Activated T-helper 1 cell treated with anti-CD3 and anti-CD28 coated beads, Interleukin-12 subunit alpha, Interleukin-12 subunit beta, Interleukin-2, Interleukin-4 antibody, amounts not matched to agents 30 ng/mL and 10 ng/mL and 1 ng/mL, durations not matched to agents 14 hours and 24 hours and 36 hours (primary cell): ENCODE results near the gene NFIB. TPM values are rescaled to one million over a fixed set of nuclear protein-coding genes. Genes with fewer than 3 reads are reported as not detected.

ENCODE experiments used
- DNase-seq: peaks from one replicate; pipeline ENCODE4 v3.0.0; 2021; ENCODE audit warnings: low spot score
- H3K27ac Mint-ChIP-seq: one replicate; pipeline ENCODE4 v1.8.0; 2021; ENCODE audit warnings: mild to moderate bottlenecking, mixed read lengths
- H3K27me3 Mint-ChIP-seq: one replicate; pipeline ENCODE4 v1.8.0; 2022; ENCODE audit warnings: mild to moderate bottlenecking, moderate library complexity, mixed read lengths; ENCODE audit not compliant: insufficient read depth
- H3K36me3 Mint-ChIP-seq: one replicate; pipeline ENCODE4 v1.8.0; 2021; ENCODE audit warnings: low read depth, mixed read lengths
- H3K4me1 Mint-ChIP-seq: one replicate; pipeline ENCODE4 v1.8.0; 2021; ENCODE audit warnings: low read depth, mixed read lengths
- H3K4me3 Mint-ChIP-seq: one replicate; pipeline ENCODE4 v1.8.0; 2021; ENCODE audit warnings: mild to moderate bottlenecking, moderate library complexity, mixed read lengths
- H3K9me3 Mint-ChIP-seq: one replicate; pipeline ENCODE4 v1.8.0; 2021; ENCODE audit warnings: mixed read lengths
- intact Hi-C: fragments of 100-400 bp; cut with micrococcal nuclease; formaldehyde crosslinking; loops from one replicate; pipeline ENCODE4 v1.15.1; 2024
- total RNA-seq: library from RNA; stranded (reverse); gene quantifications from 2 replicates; pipeline ENCODE4 v1.2.3, GENCODE V29; 2022

Gene NFIB
- total RNA-seq, 1 donor from 2014 or later, result not detected

DNA sequence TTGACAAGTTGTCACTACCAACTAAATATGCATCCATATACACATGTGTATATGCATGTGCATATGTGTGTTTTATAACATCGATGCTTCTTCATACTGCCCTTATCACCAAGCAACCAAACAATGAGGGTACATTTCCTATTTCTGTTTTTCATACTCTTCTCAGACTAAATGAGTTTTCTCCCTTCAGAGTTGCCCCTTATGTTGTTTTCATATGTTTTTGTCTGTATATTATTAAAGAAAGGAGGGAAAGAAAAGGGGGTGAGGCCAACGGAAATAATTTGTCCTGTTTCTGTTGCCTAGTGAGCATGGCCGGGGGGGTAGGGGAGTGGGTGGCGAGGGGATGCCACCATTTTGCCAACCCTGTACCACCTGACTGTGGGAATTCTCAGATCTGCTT lies 28.8 kb upstream of the NFIB start:
- Mint-ChIP-seq H3K36me3 (no peaks in the 10 kb centered on the region), H3K9me3 (no peaks in the 10 kb centered on the region), H3K27ac (no peak overlapping the region), H3K4me3 (no peak overlapping the region), H3K27me3 (peaks cover 22% of the 10 kb centered on the region), H3K4me1 (no peaks in the 10 kb centered on the region)
- no peak for DNase-seq
- intact Hi-C loops, result no loop called here

DNA sequence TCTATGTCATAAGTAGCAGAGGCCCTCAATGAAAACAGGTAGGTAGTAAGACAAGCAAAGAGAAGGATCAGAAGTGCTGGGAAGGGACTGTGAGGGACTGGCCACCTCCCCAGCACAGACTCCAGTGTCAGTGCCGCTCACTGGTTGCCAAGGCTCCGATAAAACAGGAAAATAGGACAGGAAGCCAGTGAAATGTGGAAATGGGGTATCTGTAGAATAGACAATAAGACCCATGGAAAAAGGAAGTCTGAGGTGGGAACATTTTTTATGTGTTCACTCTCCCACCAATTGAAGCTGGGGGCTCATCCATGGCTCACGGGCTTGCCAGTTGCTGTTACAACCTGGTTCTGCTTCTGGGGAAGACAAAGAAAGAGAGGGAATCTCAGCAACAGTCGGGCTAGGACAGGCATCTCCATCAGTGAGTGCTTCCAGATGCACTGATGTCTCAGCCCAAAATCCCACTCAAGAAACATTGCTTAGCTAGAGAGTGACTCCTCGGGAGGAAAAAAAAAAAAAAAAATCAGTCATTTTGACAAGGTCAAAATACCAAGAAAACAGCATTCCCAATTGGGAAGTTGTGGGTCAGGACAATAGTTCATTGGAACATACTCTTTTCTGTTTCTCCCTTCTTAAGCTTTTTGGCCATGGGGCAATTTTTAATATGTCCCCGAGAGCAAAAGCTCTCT lies 27.6 kb upstream of the NFIB start:
- H3K4me3 Mint-ChIP-seq, result no peak overlapping the region
- no peak overlapping the region for H3K27ac Mint-ChIP-seq
- H3K36me3 Mint-ChIP-seq, result no peaks in the 10 kb centered on the region
- H3K4me1 Mint-ChIP-seq, result no peaks in the 10 kb centered on the region
- H3K9me3 Mint-ChIP-seq, result no peaks in the 10 kb centered on the region
- no peak for DNase-seq
- intact Hi-C loops, result no loop called here
- peaks cover 13% of the 10 kb centered on the region for H3K27me3 Mint-ChIP-seq

DNA sequence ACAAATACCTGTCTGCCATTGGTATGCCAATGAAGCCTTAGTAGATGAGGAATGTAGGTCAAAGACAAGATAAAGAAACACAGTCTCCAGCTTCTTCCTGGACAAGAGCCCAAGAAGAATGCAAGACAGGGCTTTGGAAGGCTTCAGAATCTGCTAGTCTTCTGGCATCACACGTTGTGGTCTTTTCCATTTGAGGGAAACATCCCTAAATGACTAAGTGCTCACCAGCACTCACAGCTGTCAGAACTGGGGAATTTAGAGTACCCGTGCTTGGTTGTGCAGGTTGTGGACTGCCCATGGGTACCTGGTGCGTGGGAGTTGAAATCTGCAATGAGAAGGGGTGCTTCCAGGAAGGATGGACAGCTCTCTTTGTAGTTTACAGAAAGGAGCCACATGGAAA lies 27.1 kb upstream of the NFIB start:
- peaks cover 8% of the 10 kb centered on the region for H3K27me3 Mint-ChIP-seq
- no peaks in the 10 kb centered on the region for H3K9me3 Mint-ChIP-seq
- no peak overlapping the region for H3K4me3 Mint-ChIP-seq
- no peaks in the 10 kb centered on the region for H3K4me1 Mint-ChIP-seq
- no peaks in the 10 kb centered on the region for H3K36me3 Mint-ChIP-seq
- intact Hi-C loops, result no loop called here
- H3K27ac Mint-ChIP-seq, result no peak overlapping the region
- no peak for DNase-seq

GRCh38 chr9:14340219-14340873 lies 26.4 kb upstream of the NFIB start:
- H3K9me3 Mint-ChIP-seq, result no peaks in the 10 kb centered on the region
- H3K4me1 Mint-ChIP-seq, result no peaks in the 10 kb centered on the region
- intact Hi-C loops, result no loop called here
- H3K27me3 Mint-ChIP-seq, result peaks cover 10% of the 10 kb centered on the region
- no peak for DNase-seq
- no peaks in the 10 kb centered on the region for H3K36me3 Mint-ChIP-seq
- H3K27ac Mint-ChIP-seq, result no peak overlapping the region
- H3K4me3 Mint-ChIP-seq, result no peak overlapping the region

- no peak overlapping the region for H3K27ac Mint-ChIP-seq
- no peaks in the 10 kb centered on the region for H3K9me3 Mint-ChIP-seq
- H3K36me3 Mint-ChIP-seq, result no peaks in the 10 kb centered on the region
- intact Hi-C loops, result no loop called here
- H3K27me3 Mint-ChIP-seq, result peaks cover 10% of the 10 kb centered on the region
- H3K4me3 Mint-ChIP-seq, result no peak overlapping the region
- DNase-seq, result no peak
- H3K4me1 Mint-ChIP-seq, result no peaks in the 10 kb centered on the region
Measured at GRCh38 chr9:14339746-14340145, 25.8 kb upstream of the NFIB start.

DNA sequence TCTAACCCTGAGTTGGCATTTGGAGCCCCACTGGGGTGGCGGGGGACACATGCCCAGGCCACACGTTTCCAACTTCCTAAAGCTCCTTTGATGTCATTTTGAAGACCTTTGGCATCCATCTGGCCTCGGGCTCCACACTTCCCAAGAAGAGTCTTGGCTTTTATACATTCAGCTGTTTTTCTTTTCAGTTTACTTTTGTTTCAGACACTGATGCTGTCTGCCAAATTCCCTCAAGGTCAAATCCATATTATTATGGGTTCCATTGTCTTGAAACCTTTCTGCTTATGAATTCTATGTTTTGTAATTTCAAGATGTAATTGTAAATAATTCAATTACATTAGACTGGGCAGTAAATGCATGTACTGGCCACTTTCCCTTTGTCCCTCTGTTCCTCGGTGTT lies 23.7 kb upstream of the NFIB start:
- Mint-ChIP-seq H3K27me3 (peaks cover 14% of the 10 kb centered on the region), H3K9me3 (no peaks in the 10 kb centered on the region), H3K4me3 (no peak overlapping the region), H3K4me1 (no peaks in the 10 kb centered on the region), H3K36me3 (no peaks in the 10 kb centered on the region), H3K27ac (no peak overlapping the region)
- DNase-seq, result no peak
- intact Hi-C loops, result no loop called here

GRCh38 chr9:14336244-14336643 lies 22.3 kb upstream of the NFIB start:
- peaks cover 10% of the 10 kb centered on the region for H3K27me3 Mint-ChIP-seq
- H3K4me1 Mint-ChIP-seq, result no peaks in the 10 kb centered on the region
- no peak overlapping the region for H3K27ac Mint-ChIP-seq
- H3K4me3 Mint-ChIP-seq, result no peak overlapping the region
- H3K9me3 Mint-ChIP-seq, result no peaks in the 10 kb centered on the region
- intact Hi-C loops, result no loop called here
- H3K36me3 Mint-ChIP-seq, result no peaks in the 10 kb centered on the region
- no peak for DNase-seq

- H3K9me3 Mint-ChIP-seq, result no peaks in the 10 kb centered on the region
- intact Hi-C loops, result no loop called here
- H3K4me1 Mint-ChIP-seq, result no peaks in the 10 kb centered on the region
Measured at GRCh38 chr9:14331120-14331519, 17.2 kb upstream of the NFIB start.

GRCh38 chr9:14327036-14327435 lies 13.1 kb upstream of the NFIB start:
- Mint-ChIP-seq H3K4me1 (peaks cover 7% of the 10 kb centered on the region), H3K27me3 (peaks cover 40% of the 10 kb centered on the region), H3K4me3 (no peak overlapping the region), H3K36me3 (peaks cover 3% of the 10 kb centered on the region), H3K27ac (no peak overlapping the region), H3K9me3 (no peaks in the 10 kb centered on the region)
- intact Hi-C loops, result loop anchor here (2.0 to 10.0 kb wide), 4 partner anchors 14 to 668 kb away; no protein-coding TSS in a partner anchor
- no peak for DNase-seq

More at GRCh38 chr9:14331120-14331519, 17.2 kb upstream of the NFIB start:
- peaks cover 29% of the 10 kb centered on the region for H3K27me3 Mint-ChIP-seq
- no peak overlapping the region for H3K4me3 Mint-ChIP-seq
- no peaks in the 10 kb centered on the region for H3K36me3 Mint-ChIP-seq
- no peak for DNase-seq
- no peak overlapping the region for H3K27ac Mint-ChIP-seq

- H3K36me3 Mint-ChIP-seq, result peaks cover 3% of the 10 kb centered on the region
- no peak for DNase-seq
- peaks cover 47% of the 10 kb centered on the region for H3K27me3 Mint-ChIP-seq
- intact Hi-C loops, result loop anchor here (2.0 to 10.0 kb wide), 4 partner anchors 14 to 668 kb away; no protein-coding TSS in a partner anchor
- H3K27ac Mint-ChIP-seq, result peak overlapping the region; percentile 18
- peaks cover 14% of the 10 kb centered on the region for H3K4me1 Mint-ChIP-seq
- no peak overlapping the region for H3K4me3 Mint-ChIP-seq
- no peaks in the 10 kb centered on the region for H3K9me3 Mint-ChIP-seq
Measured at GRCh38 chr9:14326264-14326826, 12.4 kb upstream of the NFIB start.

DNA sequence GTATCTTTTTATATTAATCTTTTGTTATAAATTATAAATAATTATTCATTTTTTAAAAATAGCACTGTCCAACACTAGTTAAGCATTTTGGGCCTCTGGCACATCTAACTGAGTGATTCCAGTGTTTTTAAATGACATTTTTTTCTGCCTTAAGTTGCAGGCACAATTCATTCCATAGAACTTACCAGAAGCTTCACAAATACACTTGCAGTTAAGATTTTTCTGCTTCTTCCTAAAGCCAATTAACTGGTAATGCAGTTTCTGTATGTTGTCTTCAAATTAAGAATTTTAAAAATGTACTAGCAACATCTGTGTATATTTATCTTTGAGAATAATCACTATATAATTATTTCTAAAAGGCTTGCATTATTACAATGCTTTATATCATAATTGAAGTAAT lies 11.2 kb upstream of the NFIB start:
- Mint-ChIP-seq H3K27me3 (peaks cover 55% of the 10 kb centered on the region), H3K36me3 (peaks cover 3% of the 10 kb centered on the region), H3K4me3 (no peak overlapping the region), H3K4me1 (peaks cover 19% of the 10 kb centered on the region), H3K27ac (no peak overlapping the region), H3K9me3 (no peaks in the 10 kb centered on the region)
- intact Hi-C loops, result loop anchor here (5.0 to 10.0 kb wide), 3 partner anchors 262 to 670 kb away; no protein-coding TSS in a partner anchor
- no peak for DNase-seq

DNA sequence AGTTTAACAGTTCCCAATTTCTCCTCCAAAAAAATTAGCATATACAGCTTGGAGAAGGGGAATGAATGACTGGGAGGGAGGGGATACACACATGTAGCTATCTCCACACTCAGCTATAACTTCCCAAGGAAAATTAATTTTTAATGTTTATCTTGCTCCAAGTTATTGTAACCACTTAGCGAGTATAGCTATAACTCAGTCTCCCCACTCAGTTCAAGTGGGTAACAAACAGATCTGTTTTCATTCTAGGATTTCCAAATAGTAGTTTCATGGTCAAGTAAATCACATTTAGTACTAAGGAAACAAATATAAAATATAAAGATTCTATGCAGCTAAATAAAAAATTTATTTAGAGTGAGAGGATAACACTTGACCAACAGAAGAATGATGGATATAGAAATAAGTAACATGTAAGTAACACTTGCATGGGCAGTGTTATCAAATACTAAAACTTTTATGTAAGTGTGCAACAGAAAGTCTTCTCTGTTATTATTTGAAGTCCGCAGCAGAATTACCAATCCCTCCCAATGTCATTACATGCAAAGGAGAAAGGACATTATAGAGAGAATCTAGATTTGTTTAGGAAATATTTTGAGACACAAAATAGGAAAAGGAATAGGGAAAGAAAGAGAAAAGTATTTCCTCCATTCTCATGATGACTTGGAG lies 10.2 kb upstream of the NFIB start:
- Mint-ChIP-seq H3K4me1 (peaks cover 19% of the 10 kb centered on the region), H3K27ac (no peak overlapping the region), H3K4me3 (no peak overlapping the region), H3K9me3 (no peaks in the 10 kb centered on the region), H3K36me3 (peaks cover 3% of the 10 kb centered on the region), H3K27me3 (peaks cover 53% of the 10 kb centered on the region)
- no peak for DNase-seq
- intact Hi-C loops, result loop anchor here (2.0 to 10.0 kb wide), 4 partner anchors 25 to 1229 kb away; partner anchors contain the start of gene CCDC171
